Glomerular visceral epithelial cell (primary cell): ENCODE results near the gene MICAL3.
A peak's percentile ranks its signal among the peaks of the same experiment; 100 is the strongest.
"Not testable (repeated sequence)": the region's sequence is repeated elsewhere in the genome, so short reads cannot be mapped to it uniquely, and the experiment has no call there.

Source experiments
- DNase-seq: peaks from one replicate; pipeline ENCODE4 v3.0.0-alpha.2; 2016; ENCODE audit errors: extremely low spot score

Gene MICAL3

DNA sequence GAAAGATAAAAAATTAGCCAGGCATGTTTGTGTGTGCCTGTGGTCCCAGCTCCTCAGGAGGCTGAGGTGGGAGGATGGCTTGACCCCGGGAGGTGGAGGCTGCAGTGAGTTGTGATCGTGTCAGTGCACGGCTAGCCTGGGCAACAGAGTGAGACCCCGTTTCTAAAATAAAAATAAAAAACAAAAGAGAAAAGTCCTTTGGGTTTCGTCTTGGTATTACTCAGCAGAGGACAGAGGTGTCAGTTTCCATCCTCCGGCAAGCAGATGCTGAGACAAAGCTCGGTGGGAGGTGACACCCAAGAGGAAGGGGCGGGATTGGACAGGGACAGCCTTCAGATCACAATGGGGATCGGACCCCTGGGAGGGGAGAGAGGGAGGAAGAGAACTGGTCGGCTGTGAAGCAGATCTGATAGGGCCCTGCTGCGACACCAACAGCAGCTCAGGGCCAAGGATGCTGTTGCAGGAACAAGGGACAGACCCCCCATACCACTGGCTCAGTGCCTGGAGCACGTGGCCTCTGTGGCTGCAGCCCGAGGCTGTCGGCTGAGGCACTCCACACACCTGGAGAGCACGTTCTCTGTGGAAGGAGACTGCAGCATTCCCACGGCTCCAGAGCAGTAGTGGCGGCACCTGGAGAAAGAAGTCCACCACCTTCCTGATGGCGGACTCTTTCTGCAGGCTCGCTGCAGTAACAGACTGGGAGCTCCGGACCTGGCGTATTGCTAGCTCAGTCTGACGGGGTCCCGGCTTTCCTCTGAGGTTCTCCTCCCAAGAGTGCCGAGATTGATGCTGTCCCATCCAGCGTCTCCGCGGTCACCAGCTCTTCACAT lies 244.9 kb downstream of the MICAL3 start:
- no peak for DNase-seq

- DNase-seq: no peak
Observed at GRCh38 chr22:17778412-17778976, 245.9 kb downstream of the MICAL3 start.

GRCh38 chr22:17777717-17778044 lies 246.7 kb downstream of the MICAL3 start:
- no peak for DNase-seq

- no peak for DNase-seq
Observed at GRCh38 chr22:17777005-17777716, 247.2 kb downstream of the MICAL3 start.

- no peak for DNase-seq
Observed at GRCh38 chr22:17775781-17776465, 248.4 kb downstream of the MICAL3 start.

- no peak for DNase-seq
Observed at GRCh38 chr22:17774926-17775685, 249.3 kb downstream of the MICAL3 start.

DNA sequence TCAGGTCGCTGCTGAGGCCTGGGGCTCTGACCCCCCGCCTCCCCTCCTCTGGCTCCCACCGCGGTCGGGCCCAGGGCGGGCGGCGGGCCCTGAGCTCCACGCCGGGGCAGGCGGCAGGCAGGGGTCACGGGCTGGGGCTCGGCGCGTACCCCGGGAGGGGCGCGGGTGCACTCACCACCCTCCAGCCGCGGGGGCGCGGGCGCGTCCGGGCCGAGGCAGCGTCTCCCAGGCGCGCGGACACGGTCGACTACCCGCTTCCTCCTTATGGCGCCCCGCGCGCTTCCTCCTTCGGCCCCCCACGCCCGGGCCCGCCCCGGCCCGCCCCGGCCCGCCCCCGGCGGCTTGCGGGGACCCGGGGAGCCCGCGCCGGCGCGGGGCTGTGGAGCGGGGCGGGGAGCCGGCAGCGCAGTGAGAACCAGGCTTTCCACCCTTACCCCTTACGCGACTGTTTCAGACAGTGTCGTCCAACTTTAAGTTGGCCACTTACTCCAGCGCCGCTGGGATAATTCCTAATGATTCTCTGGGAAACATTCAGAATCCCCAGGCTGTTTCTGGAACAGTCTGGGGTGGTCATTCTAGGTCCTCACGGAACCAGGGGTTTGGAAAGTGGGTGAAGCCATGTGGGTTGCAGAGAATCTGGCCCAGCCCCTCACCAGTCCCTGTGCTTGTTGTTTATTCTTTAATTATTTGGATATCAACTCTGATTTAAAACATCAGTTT lies 250.0 kb downstream of the MICAL3 start, which contains the start of gene BID:
TSS of gene BID (minus strand) at position 264 of the 720 bp plus-strand sequence. CDS start 24,353 bp downstream, outside the sequence.
- peak; percentile 43 for DNase-seq

- DNase-seq: peak; percentile 56
Observed at GRCh38 chr22:17773606-17774205, 250.7 kb downstream of the MICAL3 start.

DNA sequence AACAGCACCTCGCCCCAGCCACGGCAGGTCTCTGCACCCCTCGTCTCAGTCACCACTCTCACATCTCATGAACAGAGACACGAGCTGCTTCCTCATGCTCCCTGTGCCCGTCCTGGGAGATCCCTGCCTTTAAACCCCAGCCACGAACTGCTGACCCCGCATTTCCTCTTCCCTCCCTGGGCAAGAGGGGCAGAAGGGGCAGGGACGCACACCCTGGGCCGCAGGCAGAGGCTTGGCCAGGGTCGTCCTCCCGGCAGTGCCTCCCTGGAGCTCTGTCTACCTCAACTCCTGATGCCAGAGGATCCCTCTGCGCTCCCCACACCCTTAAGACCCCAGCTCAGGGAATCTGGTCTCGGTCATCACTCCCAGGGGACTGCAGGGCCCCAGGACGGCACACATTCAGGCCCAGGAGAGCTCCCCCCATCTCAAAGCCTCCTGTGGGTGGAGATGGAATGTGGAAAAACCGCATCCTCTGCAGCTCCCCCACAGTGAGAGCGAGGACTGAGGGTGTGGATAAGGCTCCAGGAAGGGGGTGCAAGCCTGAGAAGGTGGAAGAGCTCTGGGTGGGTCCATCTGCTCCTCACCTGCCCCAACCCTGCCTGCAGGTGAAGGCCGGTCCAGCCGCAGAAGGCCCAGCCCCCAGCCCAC lies 251.3 kb downstream of the MICAL3 start:
- peak; percentile 61 for DNase-seq

- DNase-seq: peak; percentile 46
Observed at GRCh38 chr22:17772249-17772957, 252.0 kb downstream of the MICAL3 start.

GRCh38 chr22:17770180-17771077 lies 253.9 kb downstream of the MICAL3 start:
- DNase-seq: no peak

- DNase-seq: no peak
Observed at GRCh38 chr22:17769716-17770082, 254.7 kb downstream of the MICAL3 start.

- no peak for DNase-seq
Observed at GRCh38 chr22:17769013-17769715, 255.2 kb downstream of the MICAL3 start.

GRCh38 chr22:17767233-17768065 lies 256.9 kb downstream of the MICAL3 start:
- DNase-seq: no peak

DNA sequence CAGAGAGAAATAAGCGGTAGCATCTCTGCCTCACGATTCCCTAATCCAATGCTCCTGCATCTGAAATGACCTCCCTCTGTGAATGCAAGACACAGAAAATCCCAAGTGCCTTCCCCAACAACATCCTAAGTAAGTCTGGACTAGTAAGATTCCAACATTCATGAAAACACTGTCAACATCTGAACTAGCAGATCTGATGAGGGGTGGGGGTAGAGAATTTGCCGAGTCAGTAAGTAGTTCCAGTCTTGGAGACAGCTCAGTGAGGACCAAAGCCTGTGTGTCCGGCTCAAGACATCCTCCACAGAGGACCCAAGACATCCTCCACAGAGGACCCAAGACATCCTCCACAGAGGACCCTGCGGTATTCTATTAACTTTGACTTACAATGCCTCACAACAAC lies 259.5 kb downstream of the MICAL3 start:
- not testable (repeated sequence) for DNase-seq

DNA sequence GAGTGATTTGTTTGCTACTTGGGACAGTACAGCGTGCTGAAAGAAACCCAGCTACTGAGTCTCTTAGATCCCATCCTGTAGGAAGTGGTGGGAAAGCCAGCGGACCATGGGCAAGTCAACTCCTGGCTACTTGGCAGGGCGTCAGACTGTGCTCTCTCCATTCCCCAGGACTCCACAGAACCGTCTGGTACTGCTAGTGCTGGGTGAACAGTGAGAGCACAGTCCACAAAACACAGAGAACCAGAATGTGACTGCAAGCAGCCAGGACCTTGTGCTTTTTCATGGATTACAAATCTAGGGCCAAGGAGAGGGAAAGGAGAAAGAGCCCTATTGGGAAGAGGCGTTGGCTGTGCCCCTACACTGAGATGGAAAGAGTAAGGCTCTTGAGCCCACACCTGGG lies 260.3 kb downstream of the MICAL3 start:
- peak; percentile 43 for DNase-seq

DNA sequence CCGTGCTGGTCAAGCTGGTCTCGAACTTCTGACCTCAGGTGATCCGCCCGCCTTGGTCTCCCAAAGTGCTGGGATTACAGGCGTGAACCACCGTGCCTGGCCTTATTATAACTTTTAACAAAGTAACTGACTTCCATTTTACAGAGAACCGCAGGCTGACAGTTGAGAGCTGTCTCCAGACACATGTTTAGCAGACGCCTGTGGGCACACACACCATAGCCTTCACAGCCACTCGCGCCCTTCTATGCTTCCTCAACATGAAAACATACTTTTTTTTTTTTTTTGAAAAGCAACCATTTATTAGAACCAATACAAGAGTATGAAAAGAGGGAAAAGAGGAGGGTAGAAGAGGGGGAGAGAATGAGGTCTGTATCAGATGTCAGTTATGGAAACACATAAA lies 260.9 kb downstream of the MICAL3 start:
- not testable (repeated sequence) for DNase-seq
